NCI-H345 treated with DMSO at 0.1 percent for 48 hours (cell line): ENCODE results near the gene EIF5.

Source experiments
- DNase-seq: peaks from one replicate; lab custom pipeline; 2025; ENCODE audit not compliant: unreplicated experiment; lab: John Stamatoyannopoulos, UW

The EIF5 gene

GRCh38 chr14:103393070-103393469 is 59.0 kb downstream of the EIF5 start:
- DNase-seq, result no peak

GRCh38 chr14:103393676-103394626 is 59.9 kb downstream of the EIF5 start:
- DNase-seq, result no peak
